Cardiac muscle cell (in vitro differentiated cells and primary cell): ENCODE data around the gene EHMT2. TPM values are rescaled to one million over a fixed set of nuclear protein-coding genes. Genes with fewer than 3 reads are reported as not detected.

Experiments
- polyA plus RNA-seq: library from polyadenylated mRNA; unstranded; fragments of >200 nt; fragmentation: Nextera tagmentation; extraction: Ambion mirVana; gene quantifications from 2 replicates; pipeline ENCODE4 v1.2.1, GENCODE V29; 2016
- total RNA-seq: library from RNA; depleted of rRNA; stranded (reverse); fragments of >200 nt; gene quantifications from 2 replicates; pipeline ENCODE4 v1.2.3, GENCODE V29; 2016

Gene EHMT2
- total and polyA plus RNA-seq, 2 experiments from 2014 or later: 89.6 to 120 TPM

Other genes starting within 250 kb of the EHMT2 start
Only the 30 nearest of the 36 such genes appear.
- gene LY6G5B, start 227.7 kb downstream of the EHMT2 start, total RNA-seq: 3.9 and 6.8 TPM in 2 replicates
- 13.2 and 16.5 TPM in 2 replicates for gene LY6G5B, start 227.7 kb downstream of the EHMT2 start, polyA plus RNA-seq
- gene LY6G5C, start 216.6 kb downstream of the EHMT2 start, total RNA-seq: 0.54 and 1.2 TPM in 2 replicates
- gene LY6G5C, start 216.6 kb downstream of the EHMT2 start, polyA plus RNA-seq: 5.0 and 9.0 TPM in 2 replicates
- gene ABHD16A, start 194.4 kb downstream of the EHMT2 start, total RNA-seq: 48.0 and 66.3 TPM in 2 replicates
- gene ABHD16A, start 194.4 kb downstream of the EHMT2 start, polyA plus RNA-seq: 61.5 and 65.1 TPM in 2 replicates
- not detected in 2 replicates for gene LY6G6F, start 190.8 kb downstream of the EHMT2 start, total RNA-seq
- not detected in 2 replicates for gene LY6G6F, start 190.8 kb downstream of the EHMT2 start, polyA plus RNA-seq
- gene LY6G6D, start 182.3 kb downstream of the EHMT2 start, total RNA-seq: not detected in 2 replicates
- gene LY6G6D, start 182.3 kb downstream of the EHMT2 start, polyA plus RNA-seq: not detected in 2 replicates
- gene LY6G6C, start 176.0 kb downstream of the EHMT2 start, total RNA-seq: not detected in 2 replicates
- 0.24 TPM in 1 of 2 replicates, not detected in the other for gene LY6G6C, start 176.0 kb downstream of the EHMT2 start, polyA plus RNA-seq
- not detected in 2 replicates for gene MPIG6B, start 174.3 kb downstream of the EHMT2 start, total RNA-seq
- gene MPIG6B, start 174.3 kb downstream of the EHMT2 start, polyA plus RNA-seq: not detected in 2 replicates
- 134 and 138 TPM in 2 replicates for gene DDAH2, start 168.4 kb downstream of the EHMT2 start, total RNA-seq
- gene DDAH2, start 168.4 kb downstream of the EHMT2 start, polyA plus RNA-seq: 154 and 170 TPM in 2 replicates
- 226 and 274 TPM in 2 replicates for gene CLIC1, start 161.2 kb downstream of the EHMT2 start, total RNA-seq
- 318 and 326 TPM in 2 replicates for gene CLIC1, start 161.2 kb downstream of the EHMT2 start, polyA plus RNA-seq
- gene MSH5, start 157.7 kb downstream of the EHMT2 start, total RNA-seq: 6.6 and 39.4 TPM in 2 replicates
- gene MSH5, start 157.7 kb downstream of the EHMT2 start, polyA plus RNA-seq: 7.4 and 16.4 TPM in 2 replicates
- gene SAPCD1, start 135.0 kb downstream of the EHMT2 start, total RNA-seq: 3.9 and 11.6 TPM in 2 replicates
- 2.1 and 4.2 TPM in 2 replicates for gene SAPCD1, start 135.0 kb downstream of the EHMT2 start, polyA plus RNA-seq
- gene VWA7, start 120.4 kb downstream of the EHMT2 start, total RNA-seq: 16.1 and 24.7 TPM in 2 replicates
- 9.9 and 12.3 TPM in 2 replicates for gene VWA7, start 120.4 kb downstream of the EHMT2 start, polyA plus RNA-seq
- 46.3 and 49.7 TPM in 2 replicates for gene VARS1, start 101.9 kb downstream of the EHMT2 start, total RNA-seq
- 51.5 and 63.9 TPM in 2 replicates for gene VARS1, start 101.9 kb downstream of the EHMT2 start, polyA plus RNA-seq
- gene LSM2, start 90.7 kb downstream of the EHMT2 start, total RNA-seq: 58.9 and 64.2 TPM in 2 replicates
- 76.8 and 88.6 TPM in 2 replicates for gene LSM2, start 90.7 kb downstream of the EHMT2 start, polyA plus RNA-seq
- gene HSPA1L, start 82.4 kb downstream of the EHMT2 start, total RNA-seq: 1.6 and 3.1 TPM in 2 replicates
- gene HSPA1L, start 82.4 kb downstream of the EHMT2 start, polyA plus RNA-seq: 4.5 and 5.2 TPM in 2 replicates
- gene HSPA1A, start 82.2 kb downstream of the EHMT2 start, total RNA-seq: 122 and 167 TPM in 2 replicates
- 51.2 and 92.3 TPM in 2 replicates for gene HSPA1A, start 82.2 kb downstream of the EHMT2 start, polyA plus RNA-seq
- gene HSPA1B, start 70.0 kb downstream of the EHMT2 start, total RNA-seq: 184 and 226 TPM in 2 replicates
- 88.0 and 88.8 TPM in 2 replicates for gene HSPA1B, start 70.0 kb downstream of the EHMT2 start, polyA plus RNA-seq
- 26.6 and 34.9 TPM in 2 replicates for gene NEU1, start 34.9 kb downstream of the EHMT2 start, total RNA-seq
- gene NEU1, start 34.9 kb downstream of the EHMT2 start, polyA plus RNA-seq: 27.3 and 27.6 TPM in 2 replicates
- not detected in 2 replicates for gene SLC44A4, start 18.7 kb downstream of the EHMT2 start, total RNA-seq
- 0.60 TPM in 1 of 2 replicates, not detected in the other for gene SLC44A4, start 18.7 kb downstream of the EHMT2 start, polyA plus RNA-seq
- gene ZBTB12, start 4.4 kb upstream of the EHMT2 start, total RNA-seq: 20.1 and 32.0 TPM in 2 replicates
- gene ZBTB12, start 4.4 kb upstream of the EHMT2 start, polyA plus RNA-seq: 0.62 TPM in 1 of 2 replicates, not detected in the other
- gene C2, start 30.0 kb upstream of the EHMT2 start, total RNA-seq: 1.9 TPM in 2 replicates
- gene C2, start 30.0 kb upstream of the EHMT2 start, polyA plus RNA-seq: 0.48 and 1.5 TPM in 2 replicates
- gene CFB, start 48.4 kb upstream of the EHMT2 start, total RNA-seq: 0.42 and 0.66 TPM in 2 replicates
- 1.3 TPM in 1 of 2 replicates, not detected in the other for gene CFB, start 48.4 kb upstream of the EHMT2 start, polyA plus RNA-seq
- 165 and 186 TPM in 2 replicates for gene NELFE, start 61.3 kb upstream of the EHMT2 start, total RNA-seq
- 146 and 201 TPM in 2 replicates for gene NELFE, start 61.3 kb upstream of the EHMT2 start, polyA plus RNA-seq
- gene SKIC2, start 61.5 kb upstream of the EHMT2 start, total RNA-seq: 36.4 and 62.6 TPM in 2 replicates
- gene SKIC2, start 61.5 kb upstream of the EHMT2 start, polyA plus RNA-seq: 53.1 and 68.5 TPM in 2 replicates
- gene DXO, start 74.4 kb upstream of the EHMT2 start, total RNA-seq: 36.7 and 44.9 TPM in 2 replicates
- 37.6 and 49.9 TPM in 2 replicates for gene DXO, start 74.4 kb upstream of the EHMT2 start, polyA plus RNA-seq
- 2.1 and 2.2 TPM in 2 replicates for gene C4A, start 84.4 kb upstream of the EHMT2 start, total RNA-seq
- 1.9 and 2.5 TPM in 2 replicates for gene C4A, start 84.4 kb upstream of the EHMT2 start, polyA plus RNA-seq
- gene C4B, start 117.1 kb upstream of the EHMT2 start, total RNA-seq: 4.1 and 4.2 TPM in 2 replicates
- 2.7 and 5.8 TPM in 2 replicates for gene C4B, start 117.1 kb upstream of the EHMT2 start, polyA plus RNA-seq
- 0.92 and 1.0 TPM in 2 replicates for gene CYP21A2, start 140.7 kb upstream of the EHMT2 start, total RNA-seq
- gene CYP21A2, start 140.7 kb upstream of the EHMT2 start, polyA plus RNA-seq: 0.62 TPM in 1 of 2 replicates, not detected in the other
- 3.0 and 9.3 TPM in 2 replicates for gene TNXB, start 211.6 kb upstream of the EHMT2 start, total RNA-seq
- 0.92 and 1.7 TPM in 2 replicates for gene TNXB, start 211.6 kb upstream of the EHMT2 start, polyA plus RNA-seq
- 39.7 and 60.8 TPM in 2 replicates for gene ATF6B, start 230.5 kb upstream of the EHMT2 start, total RNA-seq
- gene ATF6B, start 230.5 kb upstream of the EHMT2 start, polyA plus RNA-seq: 43.0 and 49.5 TPM in 2 replicates